LoVo (cell line): ENCODE results near the gene CASP8AP2.
"Not testable (repeated sequence)": the region's sequence is repeated elsewhere in the genome, so short reads cannot be mapped to it uniquely, and the experiment has no call there.

Experiments used
- DNase-seq: peaks from one replicate; pipeline ENCODE4 v3.0.0-alpha.2; 2016; ENCODE audit warnings: low spot score

The CASP8AP2 gene

DNA sequence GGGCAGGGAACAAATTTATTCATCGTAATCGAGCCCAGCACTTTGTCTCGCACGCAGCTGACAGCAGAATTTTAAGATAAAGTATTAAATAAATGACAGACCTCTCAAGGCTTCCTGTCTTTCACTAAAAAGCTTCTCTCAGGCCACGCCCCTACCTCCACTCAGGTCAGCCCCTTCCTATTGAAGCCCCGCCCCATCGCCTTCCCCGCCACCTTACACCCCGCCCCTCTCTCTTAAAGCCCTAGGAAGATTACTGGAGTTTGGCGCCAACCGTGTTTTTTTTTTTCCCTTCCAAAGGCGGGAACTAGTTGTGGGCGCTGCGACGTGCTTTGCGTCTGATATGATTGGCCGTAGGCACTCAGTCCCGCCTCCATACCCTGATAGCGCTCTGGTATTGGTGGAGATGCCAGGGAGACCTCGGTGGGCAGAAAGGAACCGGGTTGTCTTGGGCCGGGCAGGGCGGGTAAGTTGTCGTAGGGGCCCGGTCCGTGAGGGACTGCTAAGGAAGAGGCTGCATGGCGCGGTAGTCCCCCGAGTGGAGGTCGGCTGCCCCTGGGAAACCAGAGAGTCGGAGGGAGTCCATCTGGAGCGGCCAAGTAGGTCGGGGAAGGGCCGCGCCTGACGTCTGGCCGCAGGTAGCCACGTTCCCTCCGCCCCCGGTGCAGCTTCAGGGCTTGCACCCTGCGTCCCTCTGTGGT, at the start of gene CASP8AP2:
Gene CASP8AP2, plus strand, starts transcription at position 409 of the 698 bp plus-strand sequence.
- DNase-seq: peak; percentile 97

DNA sequence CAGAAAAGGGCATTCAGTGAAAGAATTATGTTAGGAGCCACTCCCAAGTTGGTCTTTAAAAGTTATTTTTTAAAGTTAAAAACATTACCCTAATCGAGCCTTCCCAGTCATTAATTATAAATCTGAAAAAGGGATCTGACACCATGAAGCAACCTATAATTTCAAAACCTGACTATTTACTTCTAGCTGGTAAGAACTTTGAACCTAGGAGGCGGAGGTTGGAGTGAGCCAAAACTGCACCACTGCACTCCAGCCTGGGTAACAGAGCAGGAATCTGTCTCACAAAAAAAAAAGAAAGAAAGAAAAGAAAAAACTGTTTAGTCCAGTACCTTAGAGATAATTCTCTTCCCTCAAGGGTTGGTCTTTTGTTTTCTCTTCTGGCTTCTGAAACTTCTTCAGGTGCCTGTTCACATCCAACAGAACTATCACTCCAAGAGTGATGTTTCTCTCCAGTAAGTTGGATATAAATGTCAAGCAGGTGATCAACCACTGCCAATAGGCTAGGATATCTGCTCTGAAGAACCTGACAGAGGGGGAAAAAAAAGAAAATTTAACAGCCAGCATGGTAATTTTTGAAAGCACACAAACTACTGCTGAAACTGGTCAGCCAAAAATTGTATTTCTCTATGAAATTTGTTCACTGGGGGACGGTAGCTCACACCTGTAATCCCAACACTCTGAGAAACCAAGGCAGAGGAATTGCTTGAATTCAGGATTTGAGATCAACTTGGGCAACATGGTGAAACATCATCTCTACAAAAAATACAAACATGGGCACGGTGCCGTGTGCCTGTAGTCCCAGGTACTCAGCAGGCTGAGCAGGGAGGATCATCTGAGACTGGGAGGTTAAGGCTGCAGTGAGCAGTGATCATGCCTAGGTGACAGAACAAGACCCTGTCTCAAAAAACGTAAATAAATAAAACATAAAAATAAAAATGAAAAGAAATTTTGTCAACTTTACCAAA, 48.3 kb upstream of the CASP8AP2 start:
- DNase-seq: no peak

DNA sequence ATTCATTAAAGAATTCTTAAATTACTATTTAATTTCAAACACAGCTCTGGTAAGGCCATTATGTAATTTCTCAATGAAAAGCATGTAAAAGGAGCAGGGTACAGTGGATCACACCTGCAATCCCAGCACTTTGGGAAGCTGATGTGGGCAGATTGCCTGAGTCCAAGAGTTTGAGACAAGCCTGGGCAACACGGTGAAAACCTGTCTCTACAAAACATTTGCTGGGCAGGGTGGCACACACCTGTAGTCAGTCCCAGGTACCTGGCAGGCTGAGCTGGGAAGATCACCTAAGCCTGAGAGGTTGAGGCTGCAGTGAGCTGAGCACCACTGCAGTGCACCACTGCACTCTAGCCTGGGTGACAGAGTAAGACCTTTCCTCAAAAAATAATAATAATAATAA, 47.5 kb upstream of the CASP8AP2 start:
- no peak for DNase-seq

- not testable (repeated sequence) for DNase-seq
Observed at GRCh38 chr6:89783293-89783692, 46.4 kb upstream of the CASP8AP2 start.

GRCh38 chr6:89784838-89785237, 44.8 kb upstream of the CASP8AP2 start:
- DNase-seq: no peak

GRCh38 chr6:89786970-89787369, 42.7 kb upstream of the CASP8AP2 start:
- DNase-seq: no peak

DNA sequence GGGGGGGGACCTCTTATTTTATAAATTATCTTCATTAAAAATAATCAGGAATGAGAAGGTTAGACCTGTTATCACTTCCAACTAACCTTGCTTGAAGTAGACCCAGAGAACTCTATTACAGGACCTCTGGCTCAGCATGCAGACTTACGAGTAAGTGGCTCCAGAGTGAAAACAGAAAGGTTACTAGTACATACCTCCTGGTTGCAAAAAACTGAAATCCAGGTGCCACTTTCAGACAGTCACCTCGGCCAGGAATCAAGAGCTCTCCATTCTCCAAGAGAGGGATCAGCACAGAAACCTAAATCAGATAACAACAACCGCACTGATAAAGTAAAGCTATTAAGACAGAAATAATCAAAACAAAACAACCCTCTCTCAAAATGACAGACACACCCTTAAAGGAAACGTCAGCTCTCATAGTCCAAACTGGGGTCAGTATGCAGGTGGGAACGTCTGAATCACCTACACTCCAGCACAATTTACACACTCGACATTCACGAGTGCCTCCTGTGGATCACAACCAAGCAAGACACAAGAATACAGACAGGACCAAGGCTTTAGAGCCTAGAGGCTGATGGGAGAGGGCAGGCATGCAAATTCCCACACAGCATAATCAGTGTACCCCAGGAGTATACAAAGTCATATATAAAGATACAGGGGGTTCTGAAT, 41.9 kb upstream of the CASP8AP2 start:
- no peak for DNase-seq

- DNase-seq: no peak
Observed at GRCh38 chr6:89789980-89790379, 39.7 kb upstream of the CASP8AP2 start.

DNA sequence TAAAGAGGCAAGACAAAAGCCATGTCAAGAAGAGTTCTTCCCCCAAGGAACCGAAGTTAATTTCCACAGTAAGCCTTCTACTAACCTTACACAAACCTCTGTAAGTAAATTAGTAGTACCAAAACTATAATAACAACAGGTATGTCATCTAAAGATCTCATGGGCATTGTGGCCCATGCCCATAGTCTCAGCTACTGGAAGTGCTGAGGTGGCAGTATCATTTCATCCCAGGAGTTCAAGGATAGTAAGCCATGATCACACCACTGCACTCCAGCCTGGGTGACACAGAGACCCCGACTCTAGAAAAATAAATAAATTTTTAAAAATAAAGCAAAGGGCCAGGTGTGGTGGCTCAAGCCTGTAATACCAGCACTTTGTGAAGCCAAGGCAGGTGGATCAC, 39.3 kb upstream of the CASP8AP2 start:
- DNase-seq: no peak

- DNase-seq: no peak
Observed at GRCh38 chr6:89792881-89793280, 36.8 kb upstream of the CASP8AP2 start.

DNA sequence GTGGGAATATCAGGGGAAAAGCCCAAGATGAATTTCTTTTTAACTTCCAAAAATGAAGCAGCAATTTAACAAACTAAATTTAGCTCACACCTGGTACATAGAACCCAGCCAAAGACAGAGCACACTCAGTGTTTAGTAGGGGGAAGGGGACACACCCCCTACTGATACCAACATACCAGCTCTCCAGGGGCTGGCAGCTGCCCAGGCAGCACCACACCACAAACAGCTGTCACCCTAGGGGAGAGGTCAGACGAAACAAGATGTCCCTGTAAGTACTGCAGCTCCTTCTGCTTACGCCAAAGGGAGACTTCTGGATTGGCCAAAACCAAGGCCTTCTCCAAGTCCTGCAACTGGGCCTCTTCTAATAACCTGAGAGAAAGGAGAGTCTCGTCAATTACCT, 36.1 kb upstream of the CASP8AP2 start:
- no peak for DNase-seq

GRCh38 chr6:89794324-89794723, 35.4 kb upstream of the CASP8AP2 start:
- DNase-seq: no peak

GRCh38 chr6:89797317-89797716, 32.4 kb upstream of the CASP8AP2 start:
- no peak for DNase-seq

DNA sequence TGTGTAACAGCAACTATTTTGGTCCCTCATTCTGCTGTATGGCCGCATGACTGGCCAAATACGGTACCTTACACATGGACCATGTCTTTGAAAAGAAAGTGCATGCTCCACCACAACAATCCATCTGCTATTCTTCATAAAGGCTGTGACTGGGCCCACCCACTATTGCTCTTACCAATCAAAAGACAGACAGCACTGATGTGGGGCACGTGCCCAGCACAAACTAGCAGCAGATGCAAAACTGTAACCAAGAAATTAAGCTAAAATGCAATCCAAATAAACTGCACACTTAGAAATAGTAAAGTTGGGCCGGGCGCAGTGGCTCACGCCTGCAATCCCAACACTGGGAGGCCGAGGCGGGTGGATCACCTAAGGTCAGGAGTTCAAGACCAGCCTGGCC, 30.6 kb upstream of the CASP8AP2 start:
- no peak for DNase-seq

GRCh38 chr6:89799756-89800155, 29.9 kb upstream of the CASP8AP2 start:
- DNase-seq: no peak

DNA sequence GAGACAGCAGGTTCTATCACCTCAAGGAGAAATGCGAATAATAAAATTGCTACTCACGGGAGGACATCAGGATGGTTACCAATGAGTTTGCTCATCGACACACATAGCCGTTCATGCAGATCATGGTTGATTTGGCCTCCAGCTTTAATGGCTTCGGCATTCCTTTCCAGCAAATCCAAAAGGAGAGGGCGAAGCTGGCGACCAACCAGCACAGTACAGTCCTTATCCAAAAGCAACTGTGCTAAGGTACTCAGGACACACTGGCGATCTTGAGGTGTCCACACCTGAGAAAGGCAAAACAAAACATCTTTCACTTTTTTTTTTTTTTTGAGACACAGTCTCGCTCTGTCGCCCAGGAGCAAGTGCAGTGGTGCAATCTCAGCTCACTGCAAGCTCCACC, 26.4 kb upstream of the CASP8AP2 start:
- DNase-seq: no peak

- DNase-seq: no peak
Observed at GRCh38 chr6:89805814-89806371, 23.8 kb upstream of the CASP8AP2 start.

DNA sequence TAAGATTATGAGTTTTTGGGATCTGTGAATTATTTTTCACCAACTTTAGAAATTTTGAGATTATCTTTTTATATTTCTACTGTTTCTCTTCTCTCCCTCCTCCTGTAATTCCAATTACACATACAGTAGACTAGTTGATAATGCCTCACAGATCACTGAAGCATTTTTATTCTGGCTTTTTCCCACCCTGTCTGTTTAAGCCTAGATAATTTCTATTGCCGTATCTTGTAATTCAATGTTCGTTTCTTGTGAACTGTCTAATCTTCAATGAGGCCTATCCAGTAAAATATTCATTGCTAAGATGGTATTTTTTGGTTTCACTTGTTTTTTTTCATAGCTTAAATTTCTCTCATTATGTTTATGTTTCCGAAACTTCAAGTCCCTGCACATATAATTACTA, 22.1 kb upstream of the CASP8AP2 start:
- no peak for DNase-seq

DNA sequence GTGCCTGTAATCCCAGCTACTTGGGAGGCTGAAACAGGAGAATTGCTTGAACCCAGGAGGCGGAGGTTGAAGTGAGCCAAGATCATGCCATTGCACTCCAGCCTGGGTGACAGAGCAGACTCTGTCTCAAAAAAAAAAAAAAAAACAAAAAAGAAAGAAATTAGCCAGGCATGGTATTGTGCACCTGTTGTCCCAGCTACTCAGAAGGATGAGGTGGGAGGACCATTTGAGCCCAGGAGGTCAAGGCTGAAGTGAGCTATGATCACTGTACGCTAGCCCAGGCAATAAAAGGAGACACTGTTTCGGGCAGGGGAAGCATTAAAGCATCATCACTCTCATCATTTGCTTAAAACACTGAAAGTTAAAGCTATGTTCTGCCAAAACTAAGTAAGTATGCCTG, 16.3 kb upstream of the CASP8AP2 start:
- not testable (repeated sequence) for DNase-seq

DNA sequence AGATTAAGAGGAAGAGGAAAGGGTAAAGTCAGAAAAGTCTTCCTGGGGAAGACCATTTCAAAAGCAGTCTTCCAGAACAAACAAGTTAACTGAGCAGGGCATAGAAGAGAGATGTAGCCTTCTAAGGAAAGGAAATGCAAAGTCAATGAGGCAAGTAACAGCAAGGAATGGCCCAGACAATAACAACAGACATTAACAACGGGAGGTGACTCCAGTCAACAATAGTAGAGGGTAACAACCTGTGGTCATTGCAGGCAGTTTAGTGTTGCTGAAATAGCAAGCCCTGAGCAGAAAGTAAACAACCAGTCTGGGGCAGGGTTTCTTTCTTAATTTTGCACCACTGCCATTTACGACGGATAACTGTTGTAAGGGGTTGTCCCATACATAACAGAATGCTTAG, 12.2 kb upstream of the CASP8AP2 start:
- no peak for DNase-seq

DNA sequence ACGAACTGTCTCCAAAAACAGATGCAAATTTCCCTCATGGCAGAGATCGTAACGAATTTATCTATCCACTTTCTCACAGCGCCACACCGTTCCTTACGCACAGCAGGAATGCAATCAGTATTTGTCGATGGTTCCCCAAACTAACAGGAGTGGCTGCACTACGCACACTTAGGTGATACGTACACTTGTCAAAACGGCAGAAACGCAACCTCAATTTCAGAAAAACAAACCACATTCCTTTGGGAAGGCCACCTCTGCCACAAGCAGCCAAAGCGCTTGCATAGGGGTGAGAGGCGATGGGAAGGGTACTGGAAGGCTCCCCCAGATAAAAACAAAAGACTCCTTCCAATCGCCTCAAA, 10.7 kb upstream of the CASP8AP2 start:
- DNase-seq: peak; percentile 50

- peak; percentile 95 for DNase-seq
Observed at GRCh38 chr6:89819336-89820130, 10.1 kb upstream of the CASP8AP2 start, which contains the start of gene MDN1. Gene MDN1, minus strand, starts transcription at chr6:89819794. Its CDS starts 187 bp downstream, at chr6:89819607.
